Activated T-cell treated with anti-CD3 and anti-CD28 coated beads for 24 hours (primary cell): ENCODE results near the gene C3orf33.
"Not testable (repeated sequence)": the region's sequence is repeated elsewhere in the genome, so short reads cannot be mapped to it uniquely, and the experiment has no call there.

ENCODE experiments used
- DNase-seq: peaks from one replicate; pipeline ENCODE4 v3.0.0-alpha.2; 2020; ENCODE audit warnings: low read depth

C3orf33 gene, protein sequence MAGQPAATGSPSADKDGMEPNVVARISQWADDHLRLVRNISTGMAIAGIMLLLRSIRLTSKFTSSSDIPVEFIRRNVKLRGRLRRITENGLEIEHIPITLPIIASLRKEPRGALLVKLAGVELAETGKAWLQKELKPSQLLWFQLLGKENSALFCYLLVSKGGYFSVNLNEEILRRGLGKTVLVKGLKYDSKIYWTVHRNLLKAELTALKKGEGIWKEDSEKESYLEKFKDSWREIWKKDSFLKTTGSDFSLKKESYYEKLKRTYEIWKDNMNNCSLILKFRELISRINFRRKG

DNA sequence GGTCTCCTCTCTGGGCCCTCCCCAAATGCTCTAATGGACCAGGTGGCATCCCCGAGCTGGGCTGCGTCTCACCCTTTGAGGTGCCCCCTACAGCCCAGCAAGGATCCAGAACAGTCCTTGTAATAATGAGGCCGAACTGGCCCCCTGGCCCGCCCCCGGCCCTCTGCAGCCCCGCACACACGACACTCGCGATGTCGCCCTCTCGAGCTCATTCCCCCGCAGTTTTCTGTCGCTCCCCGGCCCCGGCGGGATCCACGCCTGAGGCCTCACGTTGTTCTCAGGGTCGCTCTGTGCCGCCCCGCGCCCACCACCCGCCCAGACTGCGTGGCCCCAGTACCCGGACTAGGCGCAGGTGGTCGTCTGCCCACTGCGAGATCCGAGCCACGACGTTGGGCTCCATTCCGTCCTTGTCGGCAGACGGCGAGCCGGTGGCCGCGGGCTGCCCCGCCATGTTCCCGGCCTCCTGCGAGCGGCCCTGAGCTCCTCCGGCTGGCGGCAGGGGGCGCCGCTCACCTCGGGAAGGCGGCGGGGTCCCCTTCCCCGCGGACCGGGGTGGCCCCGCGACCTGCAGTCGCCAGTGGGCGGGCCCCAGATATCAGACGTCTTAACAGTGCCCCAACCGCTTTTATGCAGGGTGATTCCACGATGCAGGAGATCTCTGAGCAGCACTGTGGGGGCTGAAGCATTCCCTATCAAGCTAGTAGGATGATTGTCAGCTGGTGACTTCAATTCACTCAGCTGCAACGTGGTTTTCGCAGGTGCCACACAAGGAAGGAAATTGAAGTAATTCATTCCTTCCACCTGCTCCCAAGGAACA is at the start of gene C3orf33:
TSS of gene C3orf33 (minus strand) at position 477 of the 817 bp plus-strand sequence. CDS start at position 451, 26 bp downstream.
- peak; percentile 69 for DNase-seq

GRCh38 chr3:155854141-155854940 is 48.3 kb upstream of the C3orf33 start, which contains the start of gene SLC33A1:
Gene SLC33A1, minus strand, starts transcription at chr3:155854427. Its CDS starts 430 bp downstream, at chr3:155853997.
- peak; percentile 99 for DNase-seq

DNA sequence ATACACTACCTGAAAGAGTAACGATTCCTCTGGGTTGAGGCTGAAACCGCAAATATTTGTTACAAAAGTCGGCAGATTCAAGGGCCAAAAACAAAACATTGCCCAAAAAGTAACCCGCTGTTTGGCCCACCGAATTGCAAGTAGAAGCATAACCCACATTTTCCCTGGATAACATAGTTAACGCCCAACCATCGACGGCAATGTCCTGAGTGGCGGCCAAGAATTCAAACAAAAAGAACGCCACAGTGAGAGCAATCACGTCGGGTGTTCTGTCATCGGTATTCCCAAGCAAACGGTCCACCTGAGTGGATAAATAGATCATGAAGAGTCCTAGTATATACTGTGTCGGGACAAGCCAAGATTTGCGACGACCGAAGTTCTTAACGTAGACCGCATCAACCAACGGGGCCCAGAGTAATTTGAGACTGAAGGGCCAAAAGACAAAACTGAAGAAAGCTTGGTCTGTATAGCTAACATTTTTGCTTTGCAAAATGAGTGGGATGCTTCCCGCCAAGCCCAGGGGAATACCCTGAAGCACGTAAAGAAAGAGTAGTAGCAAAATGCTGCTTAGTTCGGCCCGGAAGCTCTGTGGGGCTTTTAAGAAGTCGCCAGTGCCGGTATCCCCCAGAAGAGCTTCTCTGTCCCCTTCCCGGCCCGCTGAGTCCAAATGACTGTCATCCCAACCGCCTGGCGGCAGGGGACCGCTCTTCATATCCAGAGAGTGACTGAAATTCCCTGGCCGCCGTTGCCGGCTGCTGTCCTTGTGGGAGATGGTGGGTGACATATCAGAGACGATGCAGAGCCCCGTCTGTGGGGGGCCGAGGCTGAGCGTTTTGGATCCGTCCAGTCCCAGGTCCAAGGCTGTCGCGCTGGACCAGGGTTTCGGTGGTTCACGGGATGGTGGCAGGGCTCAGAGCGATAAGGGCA is 47.4 kb upstream of the C3orf33 start:
- DNase-seq, result peak; percentile 15

DNA sequence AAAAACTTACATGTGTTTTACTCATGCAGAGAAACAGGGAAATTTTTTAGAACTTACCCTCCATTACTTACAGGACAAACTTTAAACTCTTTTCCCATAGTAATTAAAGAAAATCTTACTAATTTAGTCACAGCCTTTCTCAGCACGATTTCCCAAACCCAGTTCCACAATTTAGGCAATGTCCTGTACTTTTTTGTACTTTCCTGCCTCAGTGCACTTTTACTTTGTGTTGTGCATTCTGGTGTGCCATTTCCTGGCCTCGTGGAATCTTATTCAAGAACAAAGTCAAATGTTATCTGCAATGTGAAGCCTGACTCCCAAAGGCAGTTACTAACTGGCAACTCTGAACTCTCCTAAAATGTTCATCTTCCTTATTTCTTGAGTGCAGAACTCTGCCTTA is 46.3 kb upstream of the C3orf33 start:
- DNase-seq, result no peak

GRCh38 chr3:155849404-155849803 is 43.3 kb upstream of the C3orf33 start:
- DNase-seq, result not testable (repeated sequence)

DNA sequence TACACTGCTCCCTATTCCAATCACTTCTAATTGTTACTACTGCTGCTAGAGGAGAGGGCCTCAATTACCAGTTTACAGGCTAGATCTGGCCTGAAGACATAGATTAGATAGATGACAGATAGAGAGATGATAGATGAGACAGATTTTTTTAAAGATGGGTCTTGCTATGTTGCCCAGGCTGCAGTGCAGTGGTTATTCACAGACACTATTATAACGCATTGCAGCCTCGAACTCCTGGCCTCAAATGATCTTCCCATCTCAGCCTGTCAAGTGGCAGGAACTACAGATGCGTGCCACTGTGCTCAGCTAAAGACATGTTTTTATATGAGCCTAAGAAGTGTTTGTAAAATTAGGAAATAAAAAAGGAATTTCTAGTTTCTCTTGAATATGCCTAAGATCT is 41.9 kb upstream of the C3orf33 start:
- no peak for DNase-seq

DNA sequence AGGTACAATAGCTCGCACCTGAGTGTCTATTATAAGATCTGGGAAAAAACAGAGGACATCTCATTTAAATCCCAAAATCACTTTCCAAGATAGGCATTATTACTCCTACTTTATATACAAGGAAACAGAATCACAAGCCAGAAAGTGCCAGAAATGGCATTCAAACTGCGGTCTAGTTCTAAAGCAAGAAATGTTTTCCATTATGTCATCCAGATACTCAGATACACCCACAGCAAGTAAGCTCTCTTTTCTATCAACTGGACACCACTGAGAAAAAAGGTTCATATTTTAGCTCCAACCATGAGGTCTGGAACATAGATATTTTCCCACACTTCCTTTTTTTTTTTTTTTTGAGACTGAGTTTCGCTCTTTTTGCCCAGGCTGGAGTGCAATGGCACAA is 40.0 kb upstream of the C3orf33 start:
- no peak for DNase-seq

- no peak for DNase-seq
Observed at GRCh38 chr3:155843569-155843968, 37.5 kb upstream of the C3orf33 start.

DNA sequence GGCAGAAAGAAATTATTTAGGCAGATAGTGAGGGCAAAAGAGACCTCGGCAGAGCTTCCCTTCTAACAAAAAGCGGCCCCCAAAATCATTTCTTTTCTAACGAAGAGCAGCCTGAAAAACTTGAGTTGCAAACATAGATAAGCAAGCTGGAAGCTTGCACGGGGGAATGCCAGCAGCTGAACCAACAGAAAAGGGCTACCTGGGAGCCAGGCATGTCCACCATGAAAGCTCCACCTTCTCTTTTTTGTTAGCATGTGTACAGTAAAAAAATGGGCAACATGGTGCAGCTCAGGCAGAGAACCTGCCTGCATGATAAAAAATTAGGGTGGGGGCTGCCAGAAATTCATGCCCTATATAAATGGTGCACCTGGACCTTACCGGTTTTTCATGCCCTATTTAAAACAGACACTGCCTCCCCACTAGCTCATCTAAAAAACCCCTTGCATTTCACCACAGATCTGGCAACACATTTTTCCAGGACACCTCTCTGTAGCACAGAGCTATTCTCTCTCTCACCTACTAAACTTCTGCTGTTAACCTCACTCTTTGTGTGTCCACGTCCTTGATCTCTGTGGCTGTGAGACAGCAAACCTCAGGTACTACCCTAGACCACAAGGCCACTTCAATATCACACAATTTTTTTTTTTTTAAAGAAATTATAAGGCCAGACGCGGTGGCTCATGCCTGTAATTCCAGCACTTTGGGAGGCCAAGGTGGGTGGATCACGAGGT is 29.4 kb upstream of the C3orf33 start:
- DNase-seq, result no peak

DNA sequence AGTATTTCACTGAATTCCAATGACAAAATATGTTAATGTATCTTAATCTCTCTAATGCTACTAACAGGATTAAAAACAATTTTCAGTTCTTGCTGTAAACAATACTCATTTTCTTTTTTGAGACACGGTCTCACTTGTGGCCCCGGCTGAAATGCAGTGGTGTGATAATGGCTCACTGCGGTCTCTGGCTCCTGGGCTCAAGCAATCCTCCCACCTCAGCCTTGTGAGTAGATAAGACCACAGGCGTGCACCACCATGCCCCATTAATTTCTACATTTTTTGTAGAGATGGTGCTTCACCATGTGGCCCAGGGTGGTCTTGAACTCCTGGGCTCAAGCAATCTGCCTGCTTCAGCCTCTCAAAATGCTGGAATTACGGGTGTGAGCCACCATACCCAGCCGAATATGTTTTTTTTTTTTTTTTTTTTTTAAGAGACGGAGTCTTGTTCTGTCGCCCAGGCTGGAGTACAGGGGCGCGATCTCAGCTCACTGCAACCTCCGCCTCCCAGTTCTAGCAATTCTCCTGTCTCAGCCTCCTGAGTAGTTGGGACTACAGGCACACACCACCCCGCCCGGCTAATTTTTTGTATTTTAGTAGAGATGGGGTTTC is 22.5 kb upstream of the C3orf33 start:
- not testable (repeated sequence) for DNase-seq

DNA sequence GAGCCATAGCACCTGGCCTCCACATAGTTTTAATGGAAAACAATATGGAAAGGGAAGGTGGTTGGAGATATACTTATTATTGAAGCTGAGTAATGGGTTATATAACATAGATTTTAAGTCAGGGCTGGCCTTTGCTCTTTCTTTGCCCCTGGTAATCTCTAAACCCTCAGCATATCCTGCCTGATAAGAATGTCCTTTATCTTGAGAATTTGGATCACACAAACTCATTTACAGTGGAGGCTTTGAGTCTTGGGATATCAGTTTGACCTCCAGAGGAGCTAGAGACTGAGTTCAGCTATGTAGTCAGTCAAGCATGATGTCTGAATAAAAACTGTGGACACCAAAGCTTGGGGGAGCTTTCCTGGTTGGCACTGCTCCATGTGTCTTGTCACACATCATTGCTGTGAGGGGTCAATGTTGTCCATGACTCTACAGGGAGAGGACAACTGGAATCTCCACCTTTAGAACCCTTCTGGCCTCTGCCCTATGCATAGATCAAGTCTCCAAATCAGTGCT is 9.0 kb upstream of the C3orf33 start:
- no peak for DNase-seq

GRCh38 chr3:155813224-155813623 is 7.1 kb upstream of the C3orf33 start:
- not testable (repeated sequence) for DNase-seq

- no peak for DNase-seq
Observed at GRCh38 chr3:155809181-155809580, 3.1 kb upstream of the C3orf33 start.

DNA sequence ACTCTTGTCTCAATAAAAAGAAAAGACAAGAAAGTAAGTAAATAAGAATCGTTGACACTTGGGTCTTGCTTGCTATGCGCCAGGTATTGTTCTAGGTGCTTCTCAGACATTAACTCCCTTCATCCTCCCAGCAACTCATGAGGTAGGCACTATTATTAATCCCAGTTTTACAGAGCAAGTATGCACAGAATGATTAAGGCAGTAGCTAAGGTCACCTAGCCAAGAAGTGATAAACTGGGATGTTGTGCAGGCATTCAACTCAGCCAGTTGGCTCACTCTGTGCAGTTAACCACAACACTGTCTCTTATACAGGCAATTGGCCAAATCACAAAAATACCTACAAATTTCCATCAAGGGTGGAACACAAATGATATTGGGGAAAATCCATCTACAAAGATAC is 1.7 kb upstream of the C3orf33 start:
- no peak for DNase-seq

DNA sequence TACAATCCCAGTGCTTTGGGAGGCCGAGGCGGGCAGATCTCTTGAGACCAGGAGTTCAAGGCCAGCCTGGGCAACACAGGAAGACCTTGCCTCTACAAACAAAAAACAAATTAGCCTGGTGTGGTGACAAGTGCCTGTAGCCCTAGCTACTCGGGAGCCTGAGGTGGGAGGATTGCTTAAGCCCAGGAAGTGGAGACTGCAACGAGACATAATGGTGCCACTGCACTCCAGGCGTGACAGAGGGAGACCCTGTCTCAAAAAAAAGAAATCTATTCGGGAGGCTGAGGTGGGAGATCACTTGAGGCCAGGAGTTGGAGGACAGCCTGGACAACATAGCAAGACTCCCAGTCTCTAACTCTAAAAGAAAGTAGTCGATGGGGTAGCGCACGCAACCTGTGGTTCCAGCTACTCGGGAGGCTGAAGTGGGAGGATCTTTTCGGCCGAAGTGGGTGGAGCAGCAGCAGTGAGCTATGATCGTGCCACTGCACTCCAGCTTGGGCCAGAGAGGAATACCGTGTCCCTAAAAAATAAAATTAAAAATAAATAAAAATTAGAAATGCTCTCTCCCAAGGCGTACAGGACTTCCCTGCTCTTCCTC is 775 bp downstream of the C3orf33 start:
- peak; percentile 41 for DNase-seq

DNA sequence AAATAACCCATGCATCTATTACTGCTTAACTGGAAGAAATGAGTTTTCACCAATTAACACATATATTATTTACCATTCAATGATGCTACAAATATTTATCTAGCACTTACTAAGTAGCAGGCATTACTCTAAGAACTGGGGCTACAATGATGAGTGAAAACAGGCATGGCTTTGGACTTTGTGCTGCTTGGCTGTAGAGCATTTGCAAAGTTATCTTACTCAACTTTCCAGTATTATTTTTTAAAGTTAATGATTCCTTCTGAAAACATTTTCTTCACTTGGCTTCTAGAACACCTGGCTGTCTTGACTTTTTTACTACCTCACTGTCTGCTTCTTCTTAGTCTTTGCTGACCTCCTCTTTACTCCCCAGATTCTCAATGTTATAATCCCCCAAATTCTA is 1.8 kb downstream of the C3orf33 start:
- DNase-seq, result no peak

GRCh38 chr3:155792532-155792931 is 13.5 kb downstream of the C3orf33 start:
- no peak for DNase-seq

DNA sequence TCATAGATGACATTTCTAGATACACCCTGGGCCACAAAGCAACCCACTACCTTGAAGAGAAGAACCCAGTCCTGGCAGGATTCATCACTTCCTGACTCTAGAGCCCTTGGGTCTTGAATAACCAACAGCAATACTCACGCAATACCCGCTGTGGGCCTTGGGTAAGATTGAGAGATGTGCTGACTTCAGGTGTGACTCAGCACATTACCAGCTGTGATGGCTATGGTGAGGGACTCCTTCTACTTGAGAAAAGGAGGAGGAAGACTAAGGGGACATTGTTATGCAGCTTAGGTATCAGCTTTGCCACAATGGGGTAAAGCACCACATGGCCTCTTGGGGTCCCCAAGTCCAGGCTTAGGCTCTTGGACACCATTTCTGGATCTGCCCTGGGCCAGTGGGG is 14.9 kb downstream of the C3orf33 start:
- no peak for DNase-seq

- DNase-seq, result no peak
Observed at GRCh38 chr3:155790272-155790925, 15.7 kb downstream of the C3orf33 start.
